ENCODE data around the gene DOCK4.

DNA sequence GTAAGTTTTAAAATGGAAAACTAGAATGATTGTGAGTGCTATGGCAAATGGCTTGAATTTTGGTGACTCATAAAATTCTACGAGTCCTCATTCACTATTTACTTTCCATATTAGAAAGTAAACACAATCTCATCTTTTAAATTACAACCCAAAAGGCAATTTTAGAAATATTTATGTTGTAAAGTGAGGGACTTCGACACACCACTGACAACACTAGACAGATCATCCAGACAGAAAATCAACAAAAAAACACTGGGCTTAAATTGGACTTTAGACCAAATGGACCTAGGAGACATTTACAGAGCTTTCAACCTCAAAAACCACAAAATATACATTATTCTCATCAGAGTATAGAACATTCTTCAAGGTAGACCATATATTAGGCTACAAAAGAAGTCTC, 30.4 kb upstream of the DOCK4 start:
- TF ChIP-seq CTCF (optimal IDR thresholded peaks at IDR 0.05 in 1 of 3, IDR thresholded peaks at IDR 0.05 in 1 of 3, conservative IDR thresholded peaks at IDR 0.05 in 1 of 3; ENCODE audit: extremely low read depth in 1 of 3, insufficient read depth in 2 of 3, low read length in 3 of 3) (no peak), EZH2 (IDR thresholded peaks at IDR 0.05; ENCODE audit: low read length) (no peak)
